Stimulated activated memory B cell treated with anti-CD40 and anti-IgM and Interleukin-4, amounts not matched to agents 10 μg/mL and 1 μg/mL and 100 μg/mL, for 72 hours (primary cell): ENCODE results near the gene RNASET2.

ENCODE experiments used
- ATAC-seq: fragments of 150-1000 bp; cut with Tn5 transposase; 2 replicates; pipeline ENCODE4 v1.10.0; 2021
- H3K27ac Mint-ChIP-seq: one replicate; pipeline ENCODE4 v1.8.0; 2022; ENCODE audit warnings: mild to moderate bottlenecking, mixed read lengths
- H3K27me3 Mint-ChIP-seq: one replicate; pipeline ENCODE4 v1.8.0; 2022; ENCODE audit warnings: mixed read lengths
- H3K36me3 Mint-ChIP-seq: one replicate; pipeline ENCODE4 v1.8.0; 2022; ENCODE audit warnings: mixed read lengths
- H3K4me1 Mint-ChIP-seq: one replicate; pipeline ENCODE4 v1.8.0; 2022; ENCODE audit warnings: mixed read lengths
- H3K4me3 Mint-ChIP-seq: one replicate; pipeline ENCODE4 v1.8.0; 2022; ENCODE audit warnings: mild to moderate bottlenecking, moderate library complexity, mixed read lengths
- H3K9me3 Mint-ChIP-seq: one replicate; pipeline ENCODE4 v1.8.0; 2022; ENCODE audit warnings: mixed read lengths

Gene RNASET2

DNA sequence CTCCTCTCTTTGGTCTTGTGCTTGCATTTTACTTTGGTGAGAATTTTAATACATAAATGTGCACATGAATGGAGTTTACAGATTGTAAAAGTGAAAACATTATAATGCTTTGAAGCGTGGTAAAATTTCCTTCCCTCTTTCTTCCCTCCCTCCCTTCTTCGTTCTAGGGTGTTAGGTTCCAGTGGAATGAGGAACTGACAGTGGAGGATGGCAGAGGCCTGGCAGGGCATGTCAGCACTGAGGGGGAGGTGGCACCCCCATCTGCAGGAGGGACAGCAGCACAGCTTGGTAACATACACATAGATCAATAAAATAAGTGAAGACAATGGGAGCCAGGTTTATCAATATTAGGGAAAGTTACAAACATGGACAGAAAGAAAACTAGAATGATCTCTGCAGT lies 47.5 kb downstream of the RNASET2 start:
- ATAC-seq, result no peak
- peaks cover 65% of the 10 kb centered on the region for H3K4me1 Mint-ChIP-seq
- H3K9me3 Mint-ChIP-seq, result no peaks in the 10 kb centered on the region
- peaks cover 2% of the 10 kb centered on the region for H3K36me3 Mint-ChIP-seq
- no peaks in the 10 kb centered on the region for H3K27me3 Mint-ChIP-seq
- no peak overlapping the region for H3K4me3 Mint-ChIP-seq
- H3K27ac Mint-ChIP-seq, result peak overlapping the region; percentile 91

DNA sequence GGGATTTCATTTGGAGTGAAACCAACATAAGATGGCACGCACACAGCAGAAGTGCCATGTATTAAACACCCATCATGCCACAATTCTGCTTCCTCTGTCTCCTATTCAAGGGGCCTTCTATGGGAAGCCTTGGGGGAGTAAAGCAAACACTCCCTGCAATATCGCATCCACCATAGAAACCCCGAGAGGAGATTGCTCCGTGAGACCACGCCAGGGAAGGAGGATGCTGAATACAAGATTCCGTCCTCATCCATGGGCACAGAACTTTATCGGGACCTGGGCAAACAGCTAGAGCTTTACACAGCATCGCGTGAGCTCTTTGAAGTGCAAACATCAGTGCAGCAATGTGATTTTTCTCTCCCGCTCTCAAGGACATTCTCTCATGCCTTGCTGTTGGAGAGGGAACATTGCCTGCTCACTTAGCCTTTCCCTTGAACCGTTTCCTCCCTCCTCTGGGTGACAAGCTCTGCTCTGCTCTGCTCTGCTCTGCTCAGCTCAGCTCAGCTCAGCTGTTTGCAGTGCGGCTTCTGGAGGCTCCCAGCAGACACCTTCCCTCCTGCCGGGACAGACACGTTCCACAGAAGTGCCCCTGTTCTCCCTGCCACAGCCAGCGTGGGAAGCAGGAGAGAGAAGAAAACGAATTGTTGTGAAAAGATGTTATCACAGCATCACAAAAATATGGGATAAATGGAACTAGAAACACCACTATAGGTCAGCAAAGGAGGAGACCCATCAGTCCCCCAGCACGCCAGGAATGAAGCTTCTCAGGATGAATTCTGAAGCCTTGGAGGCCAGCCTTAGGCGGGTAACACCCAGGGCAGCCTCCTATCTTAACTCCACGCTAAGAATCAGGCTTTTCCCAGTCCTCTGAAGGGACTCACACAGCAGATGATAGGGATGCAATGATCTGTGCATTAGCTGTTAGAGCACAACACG lies 48.2 kb downstream of the RNASET2 start:
- H3K27ac Mint-ChIP-seq, result peak overlapping the region; percentile 91
- peak overlapping the region; percentile 71 for H3K4me3 Mint-ChIP-seq
- peaks cover 72% of the 10 kb centered on the region for H3K4me1 Mint-ChIP-seq
- H3K36me3 Mint-ChIP-seq, result no peaks in the 10 kb centered on the region
- no peaks in the 10 kb centered on the region for H3K9me3 Mint-ChIP-seq
- no peak for ATAC-seq
- H3K27me3 Mint-ChIP-seq, result no peaks in the 10 kb centered on the region

DNA sequence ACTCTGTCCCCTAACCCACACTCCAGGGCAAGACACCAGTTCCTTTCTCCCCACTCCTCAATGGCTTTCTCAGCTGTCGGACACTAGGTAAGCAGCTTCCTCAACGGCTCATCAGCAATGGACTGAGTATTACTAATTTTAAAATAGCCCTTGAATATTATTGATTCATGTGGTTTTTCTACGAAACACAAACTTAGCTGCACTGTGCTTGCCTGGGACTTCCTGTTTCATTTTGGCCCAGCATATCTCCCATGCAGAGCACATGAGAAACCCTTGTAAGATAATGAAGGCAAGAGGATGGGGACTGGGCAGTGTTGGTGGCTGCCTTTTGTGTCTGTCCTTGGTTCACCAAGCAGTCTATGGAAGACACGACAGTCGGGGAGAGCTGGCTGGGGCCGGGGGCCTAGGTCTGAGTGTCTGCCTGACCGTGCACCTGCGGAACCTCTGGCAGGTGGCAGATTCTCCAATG lies 48.9 kb downstream of the RNASET2 start:
- Mint-ChIP-seq H3K27me3 (no peaks in the 10 kb centered on the region), H3K36me3 (no peaks in the 10 kb centered on the region), H3K9me3 (no peaks in the 10 kb centered on the region), H3K4me3 (peak overlapping the region; percentile 71), H3K27ac (peak overlapping the region; percentile 91), H3K4me1 (peaks cover 72% of the 10 kb centered on the region)
- ATAC-seq, result peak; percentile 86

DNA sequence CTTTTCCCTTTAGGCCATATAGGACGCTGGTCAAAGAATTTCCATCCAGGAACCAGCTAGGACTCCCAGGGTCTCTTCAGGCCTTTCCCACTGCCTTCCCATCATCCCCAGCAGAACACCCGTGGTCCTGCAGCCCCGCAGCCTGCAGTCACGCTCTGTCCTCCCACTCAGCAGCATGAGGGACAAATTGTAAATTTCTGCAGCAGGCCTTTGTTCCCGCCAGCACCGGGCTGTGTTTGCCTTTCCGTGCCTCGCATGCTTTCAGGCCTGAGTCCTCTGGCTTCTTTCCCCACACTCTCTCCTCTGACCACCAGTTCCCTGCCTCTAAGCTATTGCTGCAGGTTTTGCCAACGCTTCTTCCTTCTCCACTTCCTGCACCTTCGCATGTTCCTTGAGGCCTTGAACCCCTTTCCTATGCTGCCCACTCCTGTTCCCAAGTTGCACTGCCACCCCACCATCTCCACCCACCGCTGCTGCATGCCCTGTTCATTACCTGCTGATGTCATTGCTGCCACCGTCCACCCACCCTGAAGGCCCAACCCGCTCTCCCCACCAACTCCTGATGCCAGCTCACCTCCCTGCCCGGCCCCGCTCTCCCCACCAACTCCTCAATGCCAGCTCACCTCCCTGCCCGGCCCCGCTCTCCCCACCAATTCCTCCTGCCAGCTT lies 49.8 kb downstream of the RNASET2 start:
- peaks cover 5% of the 10 kb centered on the region for H3K9me3 Mint-ChIP-seq
- H3K4me1 Mint-ChIP-seq, result peaks cover 63% of the 10 kb centered on the region
- H3K36me3 Mint-ChIP-seq, result peaks cover 5% of the 10 kb centered on the region
- no peak for ATAC-seq
- no peaks in the 10 kb centered on the region for H3K27me3 Mint-ChIP-seq
- H3K27ac Mint-ChIP-seq, result peak overlapping the region; percentile 91
- no peak overlapping the region for H3K4me3 Mint-ChIP-seq

DNA sequence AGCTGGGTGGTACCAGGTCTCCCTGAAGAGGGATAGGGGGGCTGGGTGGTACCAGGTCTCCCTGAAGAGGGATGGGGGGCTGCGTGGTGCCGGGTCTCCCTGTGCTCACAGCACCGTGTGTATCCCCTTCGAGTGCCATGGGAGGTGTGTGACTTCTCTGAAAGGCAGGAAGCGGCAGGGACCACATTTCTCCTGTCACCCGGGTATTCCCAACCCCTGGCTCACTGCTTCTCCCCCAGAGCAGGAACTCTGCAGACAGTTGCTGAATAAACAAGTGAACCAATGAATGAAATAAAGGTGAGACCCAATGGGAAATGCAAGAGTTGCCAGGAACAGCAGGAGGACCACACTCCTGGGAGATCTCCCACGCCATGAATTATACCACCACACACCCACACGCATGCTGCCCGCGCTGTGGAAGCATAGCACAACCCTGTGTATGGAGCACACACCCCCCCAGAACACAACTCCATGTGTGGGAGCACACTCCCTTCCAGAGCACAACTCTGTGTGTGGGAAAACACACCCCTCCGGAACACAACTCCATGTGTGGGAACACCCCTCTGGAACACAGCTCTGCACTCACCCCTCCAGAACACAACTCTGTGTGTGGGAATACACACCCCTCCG lies 50.7 kb downstream of the RNASET2 start:
- no peak for ATAC-seq
- Mint-ChIP-seq H3K4me1 (peaks cover 59% of the 10 kb centered on the region), H3K9me3 (peaks cover 13% of the 10 kb centered on the region), H3K27ac (no peak overlapping the region), H3K36me3 (peaks cover 14% of the 10 kb centered on the region), H3K4me3 (no peak overlapping the region), H3K27me3 (no peaks in the 10 kb centered on the region)

DNA sequence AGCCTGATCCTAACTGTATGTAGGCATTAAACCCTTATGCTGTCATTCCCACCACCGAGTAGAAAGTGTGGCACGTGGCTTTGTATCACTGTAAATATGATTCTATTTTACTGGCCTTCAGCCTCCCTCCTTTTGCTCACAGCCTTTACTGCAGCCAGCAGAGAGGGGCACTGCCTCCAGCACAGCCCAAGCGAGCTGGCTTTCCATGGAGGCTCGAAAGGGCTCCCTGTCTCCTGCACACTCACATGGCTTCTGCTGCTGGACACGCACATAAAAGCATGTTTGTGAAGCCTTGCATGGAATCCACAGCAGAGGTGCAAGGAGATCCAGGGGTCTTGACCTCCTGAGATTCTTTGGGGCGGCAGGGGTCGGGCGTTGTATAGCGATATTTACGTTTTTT lies 51.3 kb downstream of the RNASET2 start:
- no peak overlapping the region for H3K27ac Mint-ChIP-seq
- peaks cover 19% of the 10 kb centered on the region for H3K36me3 Mint-ChIP-seq
- peaks cover 20% of the 10 kb centered on the region for H3K9me3 Mint-ChIP-seq
- H3K4me1 Mint-ChIP-seq, result peaks cover 59% of the 10 kb centered on the region
- ATAC-seq, result no peak
- H3K4me3 Mint-ChIP-seq, result no peak overlapping the region
- no peaks in the 10 kb centered on the region for H3K27me3 Mint-ChIP-seq

DNA sequence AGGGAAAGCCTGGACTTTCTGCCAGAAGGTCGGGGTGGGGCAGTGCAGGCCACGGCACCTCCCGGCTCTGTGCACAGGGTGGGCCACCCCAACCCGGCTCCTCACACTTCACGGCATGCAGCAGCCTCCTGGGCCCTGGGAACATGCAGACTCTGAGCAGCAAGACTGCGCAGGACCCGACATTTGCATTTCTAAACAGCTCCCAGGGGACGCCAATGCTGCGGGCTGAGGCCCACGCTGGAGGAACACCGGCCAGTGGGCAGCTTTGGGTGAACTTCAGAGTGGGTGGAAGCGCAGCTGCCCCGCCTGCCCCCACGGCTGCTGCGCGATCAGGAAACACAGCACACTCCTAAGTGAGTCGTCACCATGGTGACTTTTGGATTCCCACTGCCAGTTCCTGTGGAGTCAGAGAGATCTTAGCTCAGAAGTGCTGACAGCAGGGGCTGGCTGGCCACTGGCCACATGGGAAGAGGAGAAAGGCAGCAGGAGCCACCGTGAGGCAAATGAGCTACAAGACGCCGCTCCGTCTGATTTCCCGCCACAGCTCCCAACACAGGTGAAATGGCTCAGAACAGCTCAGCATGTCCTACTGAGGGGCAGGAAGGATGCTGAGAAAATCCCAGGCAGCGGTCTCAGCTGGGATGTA lies 52.1 kb downstream of the RNASET2 start:
- H3K27me3 Mint-ChIP-seq, result no peaks in the 10 kb centered on the region
- peak overlapping the region; percentile 62 for H3K27ac Mint-ChIP-seq
- H3K4me1 Mint-ChIP-seq, result peaks cover 58% of the 10 kb centered on the region
- ATAC-seq, result peak; percentile 70
- peaks cover 23% of the 10 kb centered on the region for H3K36me3 Mint-ChIP-seq
- peaks cover 22% of the 10 kb centered on the region for H3K9me3 Mint-ChIP-seq
- peak overlapping the region; percentile 65 for H3K4me3 Mint-ChIP-seq

DNA sequence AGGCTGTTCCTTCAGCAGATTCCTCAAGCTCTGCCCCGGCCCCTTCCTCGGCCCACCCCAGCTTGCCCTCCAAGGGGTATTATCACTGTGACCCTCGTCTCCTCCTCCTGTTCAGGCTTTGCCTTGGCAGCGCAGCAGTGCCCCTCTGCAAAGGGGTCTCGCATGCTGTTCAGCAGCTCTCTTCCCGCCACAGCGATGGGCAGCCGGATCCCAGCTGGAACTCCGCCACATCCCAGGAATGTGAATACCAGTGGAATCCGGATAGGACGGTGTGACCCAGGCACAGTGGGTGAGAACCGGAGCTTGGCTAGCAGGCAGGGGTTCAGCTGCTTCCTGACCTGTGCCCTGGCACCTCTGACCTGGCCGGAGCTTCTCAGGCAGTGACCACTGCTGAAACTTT lies 52.9 kb downstream of the RNASET2 start:
- Mint-ChIP-seq H3K27ac (peak overlapping the region; percentile 62), H3K27me3 (no peaks in the 10 kb centered on the region), H3K4me3 (no peak overlapping the region), H3K4me1 (peaks cover 50% of the 10 kb centered on the region), H3K9me3 (peaks cover 22% of the 10 kb centered on the region), H3K36me3 (peaks cover 29% of the 10 kb centered on the region)
- no peak for ATAC-seq

DNA sequence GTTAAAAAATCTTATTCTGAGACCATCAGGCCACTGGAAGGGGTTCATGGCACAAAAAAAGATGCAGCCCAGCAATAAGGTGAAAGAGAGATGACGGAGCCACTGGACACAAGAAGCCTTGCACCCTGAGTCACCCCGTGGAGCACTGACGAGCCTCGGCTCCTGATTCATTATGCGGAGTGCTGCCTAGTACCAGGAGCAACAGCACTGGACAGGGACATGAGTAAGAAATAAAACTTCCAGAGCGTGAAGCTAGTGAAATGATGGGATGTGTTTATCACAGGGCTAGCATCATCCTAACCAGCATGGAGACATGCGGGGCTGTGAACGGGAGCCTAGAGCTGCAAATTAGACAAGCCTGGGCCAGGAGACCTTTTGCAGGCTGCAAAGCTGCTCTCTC lies 53.3 kb downstream of the RNASET2 start:
- Mint-ChIP-seq H3K27me3 (no peaks in the 10 kb centered on the region), H3K9me3 (peaks cover 22% of the 10 kb centered on the region), H3K36me3 (peaks cover 31% of the 10 kb centered on the region), H3K4me3 (no peak overlapping the region), H3K4me1 (peaks cover 46% of the 10 kb centered on the region), H3K27ac (no peak overlapping the region)
- no peak for ATAC-seq

DNA sequence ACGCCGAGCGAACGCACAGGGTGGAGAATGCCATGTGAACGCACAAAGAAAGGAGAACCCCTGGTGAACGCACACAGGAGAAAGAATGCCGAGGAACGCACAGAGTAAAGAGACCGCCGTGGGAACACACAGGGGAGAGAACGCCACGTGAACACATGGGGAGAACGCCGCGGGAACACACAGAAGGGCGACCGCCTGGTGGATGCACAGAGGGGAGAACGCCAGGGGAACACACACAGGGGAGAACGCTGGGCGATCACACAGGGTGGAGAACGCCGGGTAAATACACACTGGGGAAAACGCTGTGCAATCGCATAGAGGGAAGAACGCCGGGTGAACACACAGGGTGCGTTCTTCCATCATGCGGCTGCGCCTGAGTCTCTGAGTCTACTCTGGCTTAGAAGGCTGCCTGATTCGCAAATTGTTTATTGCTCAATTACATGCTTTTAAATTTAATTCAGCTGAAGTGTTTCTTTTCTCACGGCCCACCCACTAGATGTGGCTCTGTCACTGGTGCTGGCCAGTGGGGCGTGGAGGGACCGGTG lies 54.1 kb downstream of the RNASET2 start:
- H3K36me3 Mint-ChIP-seq, result peaks cover 31% of the 10 kb centered on the region
- peaks cover 22% of the 10 kb centered on the region for H3K9me3 Mint-ChIP-seq
- ATAC-seq, result no peak
- H3K27me3 Mint-ChIP-seq, result no peaks in the 10 kb centered on the region
- peaks cover 38% of the 10 kb centered on the region for H3K4me1 Mint-ChIP-seq
- H3K27ac Mint-ChIP-seq, result no peak overlapping the region
- no peak overlapping the region for H3K4me3 Mint-ChIP-seq

DNA sequence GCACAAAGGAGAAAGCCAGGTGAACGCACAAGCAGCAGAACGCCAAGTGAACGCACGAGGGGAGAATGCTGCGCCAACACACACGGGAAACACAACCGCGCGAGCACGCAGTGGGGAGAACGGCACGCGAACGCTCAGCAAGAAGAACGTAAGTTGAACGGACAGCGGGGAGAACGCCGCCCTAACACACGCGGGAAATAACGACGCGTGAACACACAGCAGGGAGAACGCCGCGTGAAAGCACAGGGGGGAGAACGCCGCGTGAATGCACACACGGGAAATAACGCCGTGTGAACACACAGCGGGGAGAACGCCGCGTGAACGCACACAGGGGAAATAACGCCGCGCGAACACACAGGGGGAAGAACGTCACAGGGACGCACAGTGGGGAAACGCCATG lies 54.7 kb downstream of the RNASET2 start:
- peaks cover 32% of the 10 kb centered on the region for H3K4me1 Mint-ChIP-seq
- no peaks in the 10 kb centered on the region for H3K27me3 Mint-ChIP-seq
- ATAC-seq, result no peak
- H3K36me3 Mint-ChIP-seq, result peaks cover 31% of the 10 kb centered on the region
- peaks cover 22% of the 10 kb centered on the region for H3K9me3 Mint-ChIP-seq
- no peak overlapping the region for H3K4me3 Mint-ChIP-seq
- H3K27ac Mint-ChIP-seq, result no peak overlapping the region

DNA sequence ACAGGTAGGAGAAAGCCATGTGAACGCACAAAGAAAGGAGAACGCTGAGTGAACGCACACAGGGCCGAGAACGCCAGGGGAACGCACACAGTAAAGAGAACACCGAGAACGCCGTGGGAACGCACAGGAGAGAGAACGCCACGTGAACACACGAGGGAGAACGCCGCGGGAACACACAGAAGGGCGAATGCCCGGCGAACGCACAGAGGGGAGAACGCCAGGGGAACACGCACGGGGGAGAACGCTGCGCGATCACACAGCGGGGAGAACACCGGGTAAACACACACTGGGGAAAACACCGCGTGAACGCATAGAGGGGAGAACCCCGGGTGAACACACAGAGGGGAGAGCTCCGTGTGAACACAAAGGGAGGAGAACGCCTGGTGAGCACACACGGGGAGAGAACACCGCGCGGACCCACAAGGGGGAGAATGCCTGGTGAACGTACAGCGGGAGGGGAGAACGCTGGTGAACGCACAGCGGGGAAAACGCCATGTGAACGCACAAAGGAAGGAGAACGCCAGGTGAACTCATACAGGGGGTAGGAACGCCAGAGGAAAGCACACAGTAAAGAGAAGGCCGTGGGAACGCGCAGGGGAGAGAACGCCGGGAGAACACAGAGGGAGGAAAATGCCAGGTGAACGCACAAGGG lies 55.3 kb downstream of the RNASET2 start:
- Mint-ChIP-seq H3K27me3 (no peaks in the 10 kb centered on the region), H3K9me3 (peaks cover 22% of the 10 kb centered on the region), H3K27ac (no peak overlapping the region), H3K4me3 (no peak overlapping the region), H3K4me1 (peaks cover 26% of the 10 kb centered on the region), H3K36me3 (peaks cover 31% of the 10 kb centered on the region)
- no peak for ATAC-seq

DNA sequence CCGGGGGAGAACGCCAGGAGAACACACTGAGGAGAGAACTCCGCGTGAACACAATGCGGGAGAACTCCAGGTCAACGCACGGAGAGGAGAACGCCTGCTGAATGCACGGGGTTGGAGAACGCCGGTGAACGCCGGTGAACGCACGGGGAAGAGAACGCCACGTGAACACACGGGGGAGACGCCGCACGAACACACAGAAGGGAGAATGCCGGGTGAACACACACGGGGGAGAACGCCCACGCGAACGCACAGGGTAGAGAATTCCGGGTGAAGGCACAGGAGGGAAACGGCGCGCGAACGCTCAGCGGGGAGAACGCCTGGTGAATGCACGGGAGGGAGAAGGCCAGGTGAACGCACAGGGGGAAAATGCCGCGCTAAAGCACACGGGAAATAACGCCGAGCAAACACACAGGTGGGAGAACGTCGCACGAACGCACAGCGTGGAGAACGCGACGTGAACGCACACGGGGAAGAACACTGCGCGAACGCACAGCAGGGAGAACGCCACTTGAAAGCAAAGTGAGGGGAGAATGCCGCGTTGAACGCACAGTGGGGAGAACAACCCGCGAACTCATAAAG lies 56.1 kb downstream of the RNASET2 start:
- H3K27me3 Mint-ChIP-seq, result no peaks in the 10 kb centered on the region
- peaks cover 22% of the 10 kb centered on the region for H3K9me3 Mint-ChIP-seq
- H3K4me1 Mint-ChIP-seq, result peaks cover 23% of the 10 kb centered on the region
- no peak for ATAC-seq
- peaks cover 31% of the 10 kb centered on the region for H3K36me3 Mint-ChIP-seq
- no peak overlapping the region for H3K4me3 Mint-ChIP-seq
- H3K27ac Mint-ChIP-seq, result no peak overlapping the region

DNA sequence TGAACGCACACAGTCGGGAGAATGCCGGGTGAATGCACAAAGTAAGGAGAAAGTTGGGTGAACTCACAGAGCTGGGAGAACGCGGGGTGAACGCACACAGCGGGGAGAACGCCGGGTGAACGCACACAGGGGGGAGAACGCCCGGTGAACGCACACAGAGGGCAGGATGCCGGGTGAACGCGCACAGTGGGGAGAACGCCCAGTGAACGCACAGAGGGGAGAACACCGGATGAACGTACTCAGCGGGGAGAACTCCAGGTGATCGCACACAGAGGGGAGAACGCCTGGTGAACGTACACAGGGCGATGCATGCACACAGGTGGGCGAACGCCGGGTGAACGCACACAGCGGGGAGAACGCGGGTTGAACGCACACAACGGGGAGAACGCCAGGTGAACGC lies 57.4 kb downstream of the RNASET2 start:
- H3K27me3 Mint-ChIP-seq, result no peaks in the 10 kb centered on the region
- H3K4me1 Mint-ChIP-seq, result peaks cover 12% of the 10 kb centered on the region
- peaks cover 22% of the 10 kb centered on the region for H3K9me3 Mint-ChIP-seq
- H3K36me3 Mint-ChIP-seq, result peaks cover 31% of the 10 kb centered on the region
- ATAC-seq, result no peak
- H3K27ac Mint-ChIP-seq, result no peak overlapping the region
- H3K4me3 Mint-ChIP-seq, result no peak overlapping the region
